Hepatocyte (in vitro differentiated cells): ENCODE measurements around the gene HOXD8. TPM values are rescaled to one million over a fixed set of nuclear protein-coding genes. Genes with fewer than 3 reads are reported as not detected.

ENCODE experiments used
- DNase-seq: peaks from one replicate; pipeline ENCODE4 v3.0.0-alpha.2; 2016; ENCODE audit warnings: low spot score
- H2AFZ ChIP-seq: fragments of 200-600 bp; sonication (generic); 2 replicates; pipeline ENCODE4 v1.6.0; 2016; ENCODE audit warnings: antibody characterized with exemption, mild to moderate bottlenecking
- H3K27ac ChIP-seq: fragments of 200-600 bp; sonication (generic); 2 replicates; pipeline ENCODE4 v1.5.1; 2016; ENCODE audit warnings: mild to moderate bottlenecking
- H3K27me3 ChIP-seq: fragments of 200-600 bp; sonication (generic); 2 replicates; pipeline ENCODE4 v1.6.1; 2016
- H3K36me3 ChIP-seq: fragments of 200-600 bp; sonication (generic); replicated peaks from 2 replicates; pipeline ENCODE4 v1.5.1; 2016; ENCODE audit warnings: low read depth; ENCODE audit not compliant: insufficient read depth
- H3K4me1 ChIP-seq: fragments of 200-600 bp; sonication (generic); 2 replicates; pipeline ENCODE4 v1.5.1; 2016; ENCODE audit warnings: mild to moderate bottlenecking, moderate library complexity; ENCODE audit not compliant: insufficient read depth
- H3K4me2 ChIP-seq: fragments of 200-600 bp; sonication (generic); 2 replicates; pipeline ENCODE4 v1.6.0; 2016
- H3K4me3 ChIP-seq: fragments of 200-600 bp; sonication (generic); 2 replicates; pipeline ENCODE4 v1.5.1; 2016; ENCODE audit warnings: mild to moderate bottlenecking
- H3K79me2 ChIP-seq: fragments of 200-600 bp; sonication (generic); 2 replicates; pipeline ENCODE4 v1.6.0; 2017; ENCODE audit warnings: mild to moderate bottlenecking
- H3K9me2 ChIP-seq: fragments of 200-600 bp; sonication (generic); replicated peaks from 2 replicates; pipeline ENCODE4 v1.6.0; 2017; ENCODE audit warnings: mild to moderate bottlenecking; ENCODE audit not compliant: insufficient read depth
- H3K9me3 ChIP-seq: fragments of 200-600 bp; sonication (generic); 2 replicates; pipeline ENCODE4 v1.5.1; 2016; ENCODE audit warnings: low read depth, mild to moderate bottlenecking
- H4K20me1 ChIP-seq: fragments of 200-600 bp; sonication (generic); 2 replicates; pipeline ENCODE4 v1.6.0; 2016; ENCODE audit warnings: mild to moderate bottlenecking; ENCODE audit not compliant: insufficient read depth, poor library complexity, severe bottlenecking
- EZH2 ChIP-seq: fragments of 200-600 bp; sonication (generic); IDR thresholded peaks from 2 replicates; pipeline ENCODE4 v1.6.1; 2016; ENCODE audit warnings: antibody characterized with exemption, mild to moderate bottlenecking, borderline replicate concordance
- EZH2phosphoT487 ChIP-seq: fragments of 200-600 bp; sonication (generic); IDR thresholded peaks from one replicate; pipeline ENCODE4 v1.6.1; 2018; ENCODE audit warnings: antibody characterized with exemption, mild to moderate bottlenecking, low read depth, moderate library complexity; ENCODE audit not compliant: unreplicated experiment, severe bottlenecking
- WGBS: methylation state at CpG from one replicate; pipeline ENCODE4 v1.1.6; 2016; ENCODE audit warnings: low lambda C conversion rate; ENCODE audit errors: missing lambda C conversion rate; 5-methylcytosine and 5-hydroxymethylcytosine counted together
- polyA plus RNA-seq: library from polyadenylated mRNA; unstranded; fragments of >200 nt; fragmentation: Nextera tagmentation; extraction: Ambion mirVana; gene quantifications from 2 replicates; pipeline ENCODE4 v1.2.1, GENCODE V29; 2016
- total RNA-seq: library from RNA; depleted of rRNA; stranded (reverse); fragments of >200 nt; gene quantifications from 2 replicates; pipeline ENCODE4 v1.2.3, GENCODE V29; 2014
- TF ChIP-seq, protein P1 (sequence below): fragments of 200-600 bp; sonication (generic); IDR thresholded peaks from 2 replicates; pipeline ENCODE4 v1.5.1; 2016; ENCODE audit warnings: antibody characterized with exemption, mild to moderate bottlenecking; ENCODE audit not compliant: poor library complexity

HOXD8 gene
- total and polyA plus RNA-seq, 2 experiments from 2014 or later = 1.3 TPM; not detected in 1

DNA sequence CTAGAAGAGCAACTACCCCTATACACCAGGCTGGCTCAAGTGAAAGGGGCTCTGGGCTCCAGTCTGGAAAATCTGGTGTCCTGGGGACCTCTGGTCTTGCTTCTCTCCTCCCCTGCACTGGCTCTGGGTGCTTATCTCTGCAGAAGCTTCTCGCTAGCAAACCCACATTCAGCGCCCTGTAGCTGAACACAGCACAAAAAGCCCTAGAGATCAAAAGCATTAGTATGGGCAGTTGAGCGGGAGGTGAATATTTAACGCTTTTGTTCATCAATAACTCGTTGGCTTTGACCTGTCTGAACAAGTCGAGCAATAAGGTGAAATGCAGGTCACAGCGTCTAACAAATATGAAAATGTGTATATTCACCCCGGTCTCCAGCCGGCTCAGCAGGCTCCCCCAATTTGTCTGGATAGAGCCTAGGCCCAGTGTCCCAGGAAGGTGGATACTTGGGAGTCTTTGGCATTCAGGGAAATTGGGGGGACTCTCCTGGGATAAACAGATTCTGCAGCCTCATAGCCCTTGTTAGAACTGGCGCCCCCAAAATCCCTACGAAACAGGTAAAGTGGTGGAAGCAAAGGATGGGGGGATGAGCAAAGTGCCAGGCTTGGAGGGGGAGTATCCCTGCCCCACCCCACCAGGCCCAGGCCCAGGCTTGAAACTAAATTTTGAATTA is 19.4 kb downstream of the HOXD8 start:
- H3K9me3 ChIP-seq = no peaks in the 10 kb centered on the region
- no peak overlapping the region for H3K4me2 ChIP-seq
- H3K4me3 ChIP-seq = no peak overlapping the region
- DNase-seq = no peak
- no peaks in the 10 kb centered on the region for H3K4me1 ChIP-seq
- H3K9me2 ChIP-seq = no peaks in the 10 kb centered on the region
- H4K20me1 ChIP-seq = no peaks in the 10 kb centered on the region
- WGBS = 55% methylated on average over 11 of the region's 11 CpGs
- no peak overlapping the region for H3K27ac ChIP-seq
- peaks cover 96% of the 10 kb centered on the region for H3K27me3 ChIP-seq
- no peak for TF ChIP-seq EZH2phosphoT487
- TF ChIP-seq, protein P1, sequence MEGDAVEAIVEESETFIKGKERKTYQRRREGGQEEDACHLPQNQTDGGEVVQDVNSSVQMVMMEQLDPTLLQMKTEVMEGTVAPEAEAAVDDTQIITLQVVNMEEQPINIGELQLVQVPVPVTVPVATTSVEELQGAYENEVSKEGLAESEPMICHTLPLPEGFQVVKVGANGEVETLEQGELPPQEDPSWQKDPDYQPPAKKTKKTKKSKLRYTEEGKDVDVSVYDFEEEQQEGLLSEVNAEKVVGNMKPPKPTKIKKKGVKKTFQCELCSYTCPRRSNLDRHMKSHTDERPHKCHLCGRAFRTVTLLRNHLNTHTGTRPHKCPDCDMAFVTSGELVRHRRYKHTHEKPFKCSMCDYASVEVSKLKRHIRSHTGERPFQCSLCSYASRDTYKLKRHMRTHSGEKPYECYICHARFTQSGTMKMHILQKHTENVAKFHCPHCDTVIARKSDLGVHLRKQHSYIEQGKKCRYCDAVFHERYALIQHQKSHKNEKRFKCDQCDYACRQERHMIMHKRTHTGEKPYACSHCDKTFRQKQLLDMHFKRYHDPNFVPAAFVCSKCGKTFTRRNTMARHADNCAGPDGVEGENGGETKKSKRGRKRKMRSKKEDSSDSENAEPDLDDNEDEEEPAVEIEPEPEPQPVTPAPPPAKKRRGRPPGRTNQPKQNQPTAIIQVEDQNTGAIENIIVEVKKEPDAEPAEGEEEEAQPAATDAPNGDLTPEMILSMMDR = no peak
- no peak for TF ChIP-seq EZH2
- H2AFZ ChIP-seq = no peak overlapping the region
- no peaks in the 10 kb centered on the region for H3K36me3 ChIP-seq
- H3K79me2 ChIP-seq = no peaks in the 10 kb centered on the region

DNA sequence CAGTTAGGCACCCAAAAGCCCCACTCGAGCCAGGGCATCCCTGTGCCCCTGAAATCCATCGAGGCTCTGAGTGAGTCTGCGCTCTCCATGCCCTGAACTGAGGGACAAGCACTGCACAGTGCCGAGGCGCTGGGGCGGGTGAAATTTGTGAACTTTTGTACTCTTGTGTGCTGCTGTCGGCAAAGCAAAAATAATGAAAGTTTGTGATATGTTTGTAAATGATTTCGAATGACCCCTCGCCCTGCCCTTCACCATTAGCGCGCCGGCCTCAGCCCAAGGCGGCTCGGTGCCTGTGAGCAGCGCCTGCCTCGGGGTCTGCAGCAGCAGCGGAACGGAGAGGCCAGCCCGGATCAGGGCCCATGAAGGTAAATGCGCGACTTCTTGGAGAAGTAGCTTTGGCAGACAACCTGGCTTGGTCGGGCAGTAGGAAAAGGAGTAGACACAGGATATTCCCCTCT is 20.0 kb downstream of the HOXD8 start:
- no peak overlapping the region for H3K4me3 ChIP-seq
- no peaks in the 10 kb centered on the region for H3K4me1 ChIP-seq
- no peaks in the 10 kb centered on the region for H3K9me3 ChIP-seq
- no peak overlapping the region for H3K4me2 ChIP-seq
- H3K79me2 ChIP-seq = no peaks in the 10 kb centered on the region
- H3K27ac ChIP-seq = no peak overlapping the region
- TF ChIP-seq, protein P1 = no peak
- TF ChIP-seq EZH2 = peak; percentile 69
- TF ChIP-seq EZH2phosphoT487 = peak; percentile 81
- no peak overlapping the region for H2AFZ ChIP-seq
- DNase-seq = no peak
- no peaks in the 10 kb centered on the region for H3K9me2 ChIP-seq
- H3K36me3 ChIP-seq = no peaks in the 10 kb centered on the region
- H4K20me1 ChIP-seq = no peaks in the 10 kb centered on the region
- WGBS = 22% methylated on average over 22 of the region's 22 CpGs
- peaks cover 98% of the 10 kb centered on the region for H3K27me3 ChIP-seq

DNA sequence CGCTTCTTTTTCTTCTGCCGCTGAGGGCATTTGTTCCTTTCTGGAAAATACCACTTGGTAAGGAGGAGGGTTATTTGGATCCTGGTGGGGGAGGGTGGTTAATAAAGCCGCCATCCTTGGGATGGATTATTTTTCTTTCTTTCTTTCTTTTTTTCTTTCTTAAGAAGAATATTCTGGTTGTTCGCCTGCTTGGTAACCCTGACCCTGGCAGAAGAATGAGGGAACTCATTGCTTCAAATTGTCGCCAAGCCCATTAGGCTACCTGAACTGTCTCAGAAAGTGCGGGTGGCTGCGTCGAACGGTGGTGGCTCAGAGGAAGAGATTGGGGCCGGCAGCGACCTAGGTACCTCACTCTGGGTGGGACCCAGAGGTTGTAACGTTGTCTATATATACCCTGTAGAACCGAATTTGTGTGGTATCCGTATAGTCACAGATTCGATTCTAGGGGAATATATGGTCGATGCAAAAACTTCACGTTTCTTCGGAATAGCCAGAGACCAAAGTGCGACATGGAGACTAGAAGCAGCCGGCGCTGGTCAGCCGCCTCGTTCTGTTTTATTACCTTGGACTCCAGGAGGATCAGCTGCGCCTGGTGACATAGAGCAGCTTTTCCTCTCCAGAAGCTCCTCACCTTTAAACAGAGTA is 20.6 kb downstream of the HOXD8 start:
- no peaks in the 10 kb centered on the region for H3K4me1 ChIP-seq
- no peak for DNase-seq
- H3K79me2 ChIP-seq = no peaks in the 10 kb centered on the region
- no peaks in the 10 kb centered on the region for H3K36me3 ChIP-seq
- H3K9me2 ChIP-seq = no peaks in the 10 kb centered on the region
- no peaks in the 10 kb centered on the region for H3K9me3 ChIP-seq
- H3K4me2 ChIP-seq = no peak overlapping the region
- WGBS = 38% methylated on average over 24 of the region's 24 CpGs
- no peak overlapping the region for H3K4me3 ChIP-seq
- no peaks in the 10 kb centered on the region for H4K20me1 ChIP-seq
- H3K27me3 ChIP-seq = peaks cover 98% of the 10 kb centered on the region
- TF ChIP-seq EZH2 (peak; percentile 80), EZH2phosphoT487 (no peak)
- H2AFZ ChIP-seq = no peak overlapping the region
- no peak overlapping the region for H3K27ac ChIP-seq
